H1 (cell line): ENCODE results near the gene HOXB9. TPM values are rescaled to one million over a fixed set of nuclear protein-coding genes. Genes with fewer than 3 reads are reported as not detected.
A peak's percentile ranks its signal among the peaks of the same experiment; 100 is the strongest.

Experiments
- CBX5 ChIP-seq: fragments of 300-800, 300-1000 bp; sonication (generic); IDR thresholded peaks from 2 replicates; pipeline ENCODE4 v1.7.1; 2016; ENCODE audit warnings: antibody characterized with exemption, low read length, low read depth
- HDAC2 ChIP-seq, 2 experiments: fragments of 300-600 bp in 1 of 2; sonication (generic) in 1 of 2; IDR thresholded peaks; 2 replicates each; pipeline ENCODE4 v1.6.1; 2011 to 2012; ENCODE audit warnings: low read depth in 2 of 2, low read length in 2 of 2, mild to moderate bottlenecking in 2 of 2, moderate library complexity in 2 of 2, borderline replicate concordance in 1 of 2, inconsistent platforms in 1 of 2
- JUND ChIP-seq: IDR thresholded peaks from 2 replicates; pipeline ENCODE4 v1.6.1; 2011; ENCODE audit warnings: mild to moderate bottlenecking, improper control_type of control experiment, low read length
- KDM4A ChIP-seq: IDR thresholded peaks from one replicate; pipeline ENCODE4 v1.7.1; 2012; ENCODE audit warnings: low read depth, mild to moderate bottlenecking, moderate library complexity, low read length, inconsistent platforms; ENCODE audit not compliant: severe bottlenecking
- KDM5A ChIP-seq: fragments of 200-600 bp; IDR thresholded peaks from 2 replicates; pipeline ENCODE4 v1.7.1; 2012; ENCODE audit warnings: mild to moderate bottlenecking, low read length, inconsistent platforms, mixed read lengths
- NRF1 ChIP-seq: IDR thresholded peaks from 2 replicates; pipeline ENCODE4 v1.6.1; 2011; ENCODE audit warnings: mild to moderate bottlenecking, low read depth, low read length, improper control_type of control experiment
- PHF8 ChIP-seq: fragments of 200-600 bp; sonication (generic); conservative IDR thresholded peaks from 2 replicates; pipeline ENCODE4 v1.7.1; 2012; ENCODE audit warnings: low read depth, mild to moderate bottlenecking, inconsistent platforms, low read length, moderate library complexity
- POLR2A ChIP-seq, 2 experiments: IDR thresholded peaks; 1 replicate in 1 of 2; 2 replicates in 1 of 2; pipeline ENCODE4 v1.6.1; 2011; ENCODE audit warnings: low read depth in 2 of 2, low read length in 2 of 2, mild to moderate bottlenecking in 2 of 2; ENCODE audit errors: control extremely low read depth in 1 of 2
- POLR2AphosphoS5 ChIP-seq: IDR thresholded peaks from 2 replicates; pipeline ENCODE4 v1.6.1; 2011; ENCODE audit warnings: low read depth, low read length
- RAD21 ChIP-seq, 2 experiments: IDR thresholded peaks in 1 of 2; conservative IDR thresholded peaks in 1 of 2; 2 replicates each; pipeline ENCODE4 v1.6.1; 2011; ENCODE audit warnings: low read depth in 2 of 2, low read length in 2 of 2, improper control_type of control experiment in 1 of 2, inconsistent platforms in 1 of 2, mild to moderate bottlenecking in 1 of 2, moderate library complexity in 1 of 2
- RBBP5 ChIP-seq: IDR thresholded peaks from 2 replicates; pipeline ENCODE4 v1.7.1; 2012; ENCODE audit warnings: low read depth, mild to moderate bottlenecking, inconsistent platforms, low read length, moderate library complexity, borderline replicate concordance
- RNF2 ChIP-seq: fragments of 200-900, 300-1000 bp; sonication (generic); IDR thresholded peaks from 2 replicates; pipeline ENCODE4 v1.7.1; 2016; ENCODE audit warnings: borderline replicate concordance, low read depth, mild to moderate bottlenecking, antibody characterized with exemption, low read length; ENCODE audit not compliant: poor library complexity, severe bottlenecking; ENCODE audit errors: missing control alignments
- RXRA ChIP-seq: IDR thresholded peaks from 2 replicates; pipeline ENCODE4 v1.6.1; 2011; ENCODE audit warnings: low read depth, mild to moderate bottlenecking, low read length, moderate library complexity; ENCODE audit not compliant: insufficient read depth
- SIRT6 ChIP-seq: IDR thresholded peaks from one replicate; pipeline ENCODE4 v1.7.1; 2012; ENCODE audit warnings: low read length, inconsistent platforms
- SRF ChIP-seq: IDR thresholded peaks from 2 replicates; pipeline ENCODE4 v1.6.1; 2011; ENCODE audit warnings: mild to moderate bottlenecking, low read depth, low read length, moderate library complexity
- SUZ12 ChIP-seq: fragments of 200-600 bp; sonication (generic); IDR thresholded peaks from 2 replicates; pipeline ENCODE4 v1.6.1; 2012; ENCODE audit warnings: mild to moderate bottlenecking, inconsistent platforms, low read length, moderate library complexity, mixed read lengths
- TEAD4 ChIP-seq: IDR thresholded peaks from 2 replicates; pipeline ENCODE4 v1.6.1; 2012; ENCODE audit warnings: low read depth, low read length, inconsistent platforms, mixed read lengths
- polyA plus RNA-seq, 7 experiments: library from polyadenylated mRNA; depleted of rRNA in 3 of 7; stranded (reverse) in 5 of 7; unstranded in 2 of 7; fragments of >200 nt in 5 of 7; fragments of 200-250 nt in 2 of 7; gene quantifications; 1 replicate in 5 of 7; 2 replicates in 1 of 7; 4 replicates in 1 of 7; pipeline versions ENCODE4 v1.2.1 to v1.2.3, GENCODE V29; 2011 to 2013; ENCODE audit warnings: missing spikeins in 2 of 7, mixed read lengths in 2 of 7
- total RNA-seq: library from RNA; stranded (reverse); fragmentation: NEBNext Ultra II Directional; extraction: Animal tissue kit (Norgen Biotek cat#: 25700); gene quantifications from 2 replicates; pipeline ENCODE4 v1.2.1, GENCODE V29; 2021
- TF ChIP-seq, protein P1 (sequence below), 3 experiments: IDR thresholded peaks; 1 replicate in 2 of 3; 2 replicates in 1 of 3; pipeline versions ENCODE4 v1.5.1 to v1.6.1; 2011; ENCODE audit warnings: low read length in 3 of 3, mild to moderate bottlenecking in 3 of 3, inconsistent platforms in 2 of 3, low read depth in 1 of 3, moderate library complexity in 1 of 3; ENCODE audit not compliant: insufficient read depth in 1 of 3; ENCODE audit errors: control extremely low read depth in 1 of 3
- TF ChIP-seq, protein P2 (sequence below): IDR thresholded peaks from 2 replicates; pipeline ENCODE4 v1.6.1; 2011; ENCODE audit warnings: low read depth, mild to moderate bottlenecking, low read length; ENCODE audit not compliant: insufficient read depth

Gene HOXB9
- total and polyA plus RNA-seq, 2 of the 8 experiments (the other 6 are each of a cell fraction or from before 2014, with no cell fraction given): not detected

DNA sequence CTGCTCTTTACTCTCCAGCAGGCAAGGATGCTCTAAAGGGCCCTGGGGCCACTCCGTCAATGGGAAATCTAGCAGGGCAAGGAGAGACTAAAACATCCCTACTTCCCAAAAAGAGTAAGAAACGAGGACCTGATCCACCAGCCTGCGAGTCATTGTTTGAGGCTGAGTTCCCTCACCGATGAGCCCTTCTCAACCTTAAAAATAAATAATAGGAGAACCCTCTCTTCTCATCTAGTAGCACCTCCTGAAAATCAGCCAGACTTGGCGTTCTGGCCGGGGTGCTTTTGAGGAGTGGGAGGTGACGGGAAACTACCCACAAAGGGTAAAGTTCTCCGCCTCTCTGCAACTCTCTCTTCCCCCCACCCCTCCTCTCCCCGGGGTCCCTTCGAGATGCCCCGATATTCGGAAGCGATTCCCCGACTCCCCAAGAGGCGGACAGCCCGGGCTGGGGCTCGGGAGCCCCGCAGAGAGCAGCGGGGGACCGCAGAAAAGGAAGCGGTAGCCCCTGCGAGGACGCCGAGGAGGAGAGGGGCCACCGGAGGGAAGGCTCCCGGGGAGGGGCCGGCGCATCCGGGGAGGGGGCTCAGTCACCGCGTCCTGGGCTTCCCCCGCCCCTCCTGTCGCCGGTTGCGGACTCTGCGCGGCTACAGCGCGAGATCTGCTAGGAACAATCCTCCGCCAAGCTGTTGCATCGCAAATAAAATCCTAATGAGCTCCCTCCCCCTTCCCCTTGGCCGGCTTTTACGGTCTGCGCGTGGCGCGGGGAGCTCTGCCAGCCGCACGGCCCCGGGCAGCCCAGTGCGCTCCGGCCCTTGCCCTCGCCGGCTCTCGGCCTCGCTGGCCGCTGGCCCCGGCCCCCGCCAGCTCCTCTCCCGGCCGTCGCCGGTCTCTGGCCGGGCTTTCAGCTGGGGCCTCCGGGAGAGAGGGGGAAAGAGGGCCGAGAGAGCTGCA, 1.3 kb downstream of the HOXB9 start (continued):
- TF ChIP-seq, protein P1, sequence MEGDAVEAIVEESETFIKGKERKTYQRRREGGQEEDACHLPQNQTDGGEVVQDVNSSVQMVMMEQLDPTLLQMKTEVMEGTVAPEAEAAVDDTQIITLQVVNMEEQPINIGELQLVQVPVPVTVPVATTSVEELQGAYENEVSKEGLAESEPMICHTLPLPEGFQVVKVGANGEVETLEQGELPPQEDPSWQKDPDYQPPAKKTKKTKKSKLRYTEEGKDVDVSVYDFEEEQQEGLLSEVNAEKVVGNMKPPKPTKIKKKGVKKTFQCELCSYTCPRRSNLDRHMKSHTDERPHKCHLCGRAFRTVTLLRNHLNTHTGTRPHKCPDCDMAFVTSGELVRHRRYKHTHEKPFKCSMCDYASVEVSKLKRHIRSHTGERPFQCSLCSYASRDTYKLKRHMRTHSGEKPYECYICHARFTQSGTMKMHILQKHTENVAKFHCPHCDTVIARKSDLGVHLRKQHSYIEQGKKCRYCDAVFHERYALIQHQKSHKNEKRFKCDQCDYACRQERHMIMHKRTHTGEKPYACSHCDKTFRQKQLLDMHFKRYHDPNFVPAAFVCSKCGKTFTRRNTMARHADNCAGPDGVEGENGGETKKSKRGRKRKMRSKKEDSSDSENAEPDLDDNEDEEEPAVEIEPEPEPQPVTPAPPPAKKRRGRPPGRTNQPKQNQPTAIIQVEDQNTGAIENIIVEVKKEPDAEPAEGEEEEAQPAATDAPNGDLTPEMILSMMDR (IDR thresholded peaks at IDR 0.05; ENCODE audit: control extremely low read depth in 1 of 3, insufficient read depth in 1 of 3, low read depth in 1 of 3, low read length in 3 of 3): no peak
- TF ChIP-seq RNF2: peak; percentile 59
- TF ChIP-seq PHF8: no peak
- no peak for TF ChIP-seq SIRT6
- no peak for TF ChIP-seq SRF
- no peak for TF ChIP-seq HDAC2 (IDR thresholded peaks at IDR 0.05; ENCODE audit: borderline replicate concordance in 1 of 2, low read depth in 2 of 2, low read length in 2 of 2)
- peak; percentile 97 for TF ChIP-seq SUZ12
- no peak for TF ChIP-seq JUND
- TF ChIP-seq POLR2A (IDR thresholded peaks at IDR 0.05; ENCODE audit: control extremely low read depth in 1 of 2, low read depth in 2 of 2, low read length in 2 of 2): no peak
- no peak for TF ChIP-seq CBX5
- no peak for TF ChIP-seq KDM4A
- no peak for TF ChIP-seq POLR2AphosphoS5
- no peak for TF ChIP-seq RAD21 (IDR thresholded peaks at IDR 0.05 in 1 of 2, conservative IDR thresholded peaks at IDR 0.05 in 1 of 2; ENCODE audit: low read depth in 2 of 2, low read length in 2 of 2)
- TF ChIP-seq RXRA: no peak
- no peak for TF ChIP-seq TEAD4
- TF ChIP-seq, protein P2, sequence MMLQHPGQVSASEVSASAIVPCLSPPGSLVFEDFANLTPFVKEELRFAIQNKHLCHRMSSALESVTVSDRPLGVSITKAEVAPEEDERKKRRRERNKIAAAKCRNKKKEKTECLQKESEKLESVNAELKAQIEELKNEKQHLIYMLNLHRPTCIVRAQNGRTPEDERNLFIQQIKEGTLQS: no peak
- no peak for TF ChIP-seq KDM5A
- TF ChIP-seq NRF1: no peak
- TF ChIP-seq RBBP5: no peak
